H1 (cell line): ENCODE data around the gene CNGB1. TPM values are rescaled to one million over a fixed set of nuclear protein-coding genes. Genes with fewer than 3 reads are reported as not detected.

ENCODE experiments used
- CTCF ChIA-PET: fragments of 300-600 bp; sonication (Branson Sonifier 250); formaldehyde crosslinking; loops from one replicate; lab custom pipeline; 2021; ENCODE audit not compliant: partially characterized antibody; lab: Charles Lee
- POLR2A ChIA-PET: fragments of 300-600 bp; sonication (Branson Sonifier 250); formaldehyde crosslinking; loops from one replicate; lab custom pipeline; 2021; ENCODE audit warnings: inconsistent platforms; ENCODE audit not compliant: partially characterized antibody; lab: Charles Lee
- DNase-seq, 2 experiments: peaks; one replicate each; pipeline versions ENCODE4 v3.0.0 to v3.0.0-alpha.2; 2010 to 2022; ENCODE audit warnings: low spot score in 2 of 2, low read depth in 1 of 2, mixed read lengths in 1 of 2
- FAIRE-seq: peaks from 2 replicates; lab custom pipeline; 2011; peaks lifted over from hg19 to GRCh38; lab: Jason Lieb, UNC
- H2AFZ ChIP-seq: 2 replicates; pipeline ENCODE4 v1.8.1; 2012; ENCODE audit warnings: low read length, inconsistent platforms
- H2AK5ac ChIP-seq: 2 replicates; pipeline ENCODE4 v1.6.1; 2013; ENCODE audit warnings: low read depth, low read length
- H2BK120ac ChIP-seq: replicated peaks from 2 replicates; pipeline ENCODE3; 2013; ENCODE audit warnings: low read depth, low read length, inconsistent platforms
- H2BK12ac ChIP-seq: 2 replicates; pipeline ENCODE4 v1.6.1; 2013; ENCODE audit warnings: low read depth, low read length
- H2BK15ac ChIP-seq: 2 replicates; pipeline ENCODE4 v1.6.1; 2013; ENCODE audit warnings: low read length
- H2BK20ac ChIP-seq: 2 replicates; pipeline ENCODE4 v1.6.1; 2013; ENCODE audit warnings: low read length
- H2BK5ac ChIP-seq: 2 replicates; pipeline ENCODE4 v1.6.1; 2013; ENCODE audit warnings: low read depth, low read length
- H3K14ac ChIP-seq: 2 replicates; pipeline ENCODE4 v1.6.1; 2013; ENCODE audit warnings: inconsistent platforms; ENCODE audit not compliant: insufficient read length
- H3K18ac ChIP-seq: 2 replicates; pipeline ENCODE4 v1.6.1; 2013; ENCODE audit warnings: low read length; ENCODE audit errors: extremely low read depth
- H3K23ac ChIP-seq: 2 replicates; pipeline ENCODE4 v1.6.1; 2013; ENCODE audit warnings: inconsistent platforms; ENCODE audit not compliant: insufficient read length
- H3K23me2 ChIP-seq: 2 replicates; pipeline ENCODE4 v1.6.1; 2013; ENCODE audit warnings: low read depth, low read length
- H3K27ac ChIP-seq: 2 replicates; pipeline ENCODE4 v1.6.1; 2011; ENCODE audit warnings: low read depth, low read length, inconsistent platforms
- H3K27me3 ChIP-seq, 4 experiments: replicated peaks in 1 of 4; 1 replicate in 1 of 4; 2 replicates in 3 of 4; pipeline versions ENCODE4 v1.6.1 to v1.8.1; 2011 to 2013; ENCODE audit warnings: low read length in 3 of 4, mild to moderate bottlenecking in 3 of 4, inconsistent platforms in 2 of 4, mixed read lengths in 2 of 4, moderate library complexity in 1 of 4; ENCODE audit not compliant: control insufficient read depth in 3 of 4, insufficient read depth in 3 of 4; ENCODE audit errors: extremely low read depth in 1 of 4
- H3K36me3 ChIP-seq, 4 experiments: 2 replicates each; pipeline versions ENCODE4 v1.6.1 to v1.8.1; 2011 to 2013; ENCODE audit warnings: mild to moderate bottlenecking in 4 of 4, low read length in 3 of 4, moderate library complexity in 2 of 4, control low read depth in 1 of 4, inconsistent platforms in 1 of 4; ENCODE audit not compliant: insufficient read depth in 4 of 4, control insufficient read depth in 2 of 4
- H3K4ac ChIP-seq: replicated peaks from 2 replicates; pipeline ENCODE3; 2013; ENCODE audit warnings: low read length, low read depth, mixed read lengths, inconsistent platforms; ENCODE audit not compliant: insufficient read length
- H3K4me1 ChIP-seq, 4 experiments: replicated peaks in 1 of 4; 1 replicate in 1 of 4; 2 replicates in 3 of 4; pipeline versions ENCODE4 v1.6.1 to v1.8.1; 2011 to 2013; ENCODE audit warnings: low read length in 3 of 4, inconsistent platforms in 2 of 4, mixed read lengths in 1 of 4; ENCODE audit not compliant: insufficient read depth in 4 of 4, control insufficient read depth in 3 of 4
- H3K4me2 ChIP-seq, 2 experiments: 2 replicates each; pipeline versions ENCODE4 v1.6.1 to v1.8.1; 2011 to 2013; ENCODE audit warnings: low read depth in 2 of 2, low read length in 2 of 2, control low read depth in 1 of 2, inconsistent platforms in 1 of 2, mild to moderate bottlenecking in 1 of 2; ENCODE audit not compliant: insufficient read depth in 1 of 2
- H3K4me3 ChIP-seq, 4 experiments: fragments of 200-600, 300-600 bp in 1 of 4; sonication (generic), shearing (Covaris generic), sonication (Bioruptor Twin) in 1 of 4; 2 replicates each; pipeline versions ENCODE4 v1.5.1 to v1.8.1; 2011 to 2016; ENCODE audit warnings: low read length in 4 of 4, low read depth in 3 of 4, control low read depth in 2 of 4, inconsistent platforms in 2 of 4, mild to moderate bottlenecking in 2 of 4, mixed read lengths in 1 of 4, moderate library complexity in 1 of 4; ENCODE audit not compliant: insufficient read depth in 2 of 4; ENCODE audit errors: extremely low read depth in 1 of 4
- H3K56ac ChIP-seq: replicated peaks from 2 replicates; pipeline ENCODE3; 2013; ENCODE audit warnings: low read depth, mild to moderate bottlenecking, mixed read lengths, low read length, inconsistent platforms; ENCODE audit not compliant: insufficient read length
- H3K79me1 ChIP-seq: 2 replicates; pipeline ENCODE4 v1.6.1; 2013; ENCODE audit warnings: low read depth, low read length, control low read depth
- H3K79me2 ChIP-seq, 2 experiments: 2 replicates each; pipeline versions ENCODE4 v1.6.1 to v1.8.1; 2012 to 2013; ENCODE audit warnings: low read length in 2 of 2, mild to moderate bottlenecking in 2 of 2, inconsistent platforms in 1 of 2; ENCODE audit not compliant: insufficient read depth in 2 of 2, control insufficient read depth in 1 of 2
- H3K9ac ChIP-seq, 4 experiments: replicated peaks in 1 of 4; 1 replicate in 1 of 4; 2 replicates in 3 of 4; pipeline versions ENCODE4 v1.6.1 to v1.8.1; 2011 to 2013; ENCODE audit warnings: low read depth in 3 of 4, low read length in 3 of 4, control low read depth in 2 of 4, mild to moderate bottlenecking in 2 of 4, moderate library complexity in 2 of 4, inconsistent platforms in 1 of 4; ENCODE audit errors: extremely low read depth in 1 of 4
- H3K9me3 ChIP-seq, 2 experiments: 2 replicates each; pipeline versions ENCODE4 v1.6.1 to v1.8.1; 2012 to 2013; ENCODE audit warnings: mild to moderate bottlenecking in 2 of 2, moderate library complexity in 2 of 2, control low read depth in 1 of 2, inconsistent platforms in 1 of 2, low read depth in 1 of 2, low read length in 1 of 2, mixed read lengths in 1 of 2; ENCODE audit not compliant: insufficient read depth in 2 of 2
- H4K20me1 ChIP-seq, 2 experiments: replicated peaks in 1 of 2; 2 replicates each; pipeline versions ENCODE3 to v1.8.1; 2011 to 2013; ENCODE audit warnings: inconsistent platforms in 2 of 2, low read length in 2 of 2, mild to moderate bottlenecking in 1 of 2; ENCODE audit not compliant: insufficient read depth in 2 of 2, control insufficient read depth in 1 of 2
- H4K5ac ChIP-seq: 2 replicates; pipeline ENCODE4 v1.6.1; 2013; ENCODE audit warnings: low read length, low read depth, mixed read lengths, inconsistent platforms; ENCODE audit not compliant: insufficient read length
- H4K8ac ChIP-seq: 2 replicates; pipeline ENCODE4 v1.8.0; 2013; ENCODE audit warnings: mild to moderate bottlenecking, moderate library complexity, low read length, inconsistent platforms; ENCODE audit not compliant: insufficient read depth; ENCODE audit errors: extremely low read depth
- H4K91ac ChIP-seq: replicated peaks from 2 replicates; pipeline ENCODE3; 2013; ENCODE audit warnings: low read length, mixed read lengths, inconsistent platforms; ENCODE audit not compliant: insufficient read length
- EZH2 ChIP-seq: fragments of 200-600 bp; sonication (generic); IDR thresholded peaks from 2 replicates; pipeline ENCODE4 v1.7.1; 2012; ENCODE audit warnings: low read depth, mild to moderate bottlenecking, moderate library complexity, low read length, inconsistent platforms; ENCODE audit not compliant: severe bottlenecking
- HDAC2 ChIP-seq, 2 experiments: fragments of 300-600 bp in 1 of 2; sonication (generic) in 1 of 2; IDR thresholded peaks; 2 replicates each; pipeline ENCODE4 v1.6.1; 2011 to 2012; ENCODE audit warnings: low read depth in 2 of 2, low read length in 2 of 2, mild to moderate bottlenecking in 2 of 2, moderate library complexity in 2 of 2, borderline replicate concordance in 1 of 2, inconsistent platforms in 1 of 2
- HDAC6 ChIP-seq: IDR thresholded peaks from one replicate; pipeline ENCODE4 v1.7.1; 2012; ENCODE audit warnings: low read depth, mild to moderate bottlenecking, inconsistent platforms, low read length, moderate library complexity
- POLR2AphosphoS5 ChIP-seq: IDR thresholded peaks from 2 replicates; pipeline ENCODE4 v1.6.1; 2011; ENCODE audit warnings: low read depth, low read length
- POU5F1 ChIP-seq: IDR thresholded peaks from 2 replicates; pipeline ENCODE4 v1.6.1; 2011; ENCODE audit warnings: low read depth, mild to moderate bottlenecking, low read length, moderate library complexity
- RAD21 ChIP-seq, 2 experiments: IDR thresholded peaks in 1 of 2; conservative IDR thresholded peaks in 1 of 2; 2 replicates each; pipeline ENCODE4 v1.6.1; 2011; ENCODE audit warnings: low read depth in 2 of 2, low read length in 2 of 2, improper control_type of control experiment in 1 of 2, inconsistent platforms in 1 of 2, mild to moderate bottlenecking in 1 of 2, moderate library complexity in 1 of 2
- WGBS, 2 experiments: shearing (Covaris generic) in 1 of 2; methylation state at CpG; one replicate each; pipeline versions ENCODE4 v1.1.6 to v1.1.7; 2013 to 2015; ENCODE audit warnings: low lambda C conversion rate in 2 of 2, mixed read lengths in 2 of 2, inconsistent platforms in 1 of 2, low coverage in 1 of 2, missing lambda C conversion rate in 1 of 2; ENCODE audit not compliant: insufficient replicate concordance in 2 of 2, insufficient coverage in 1 of 2, insufficient read length in 1 of 2; ENCODE audit errors: extremely low coverage in 1 of 2, missing lambda C conversion rate in 1 of 2; 5-methylcytosine and 5-hydroxymethylcytosine counted together
- polyA plus RNA-seq, 7 experiments: library from polyadenylated mRNA; depleted of rRNA in 3 of 7; stranded (reverse) in 5 of 7; unstranded in 2 of 7; fragments of >200 nt in 5 of 7; fragments of 200-250 nt in 2 of 7; gene quantifications; 1 replicate in 5 of 7; 2 replicates in 1 of 7; 4 replicates in 1 of 7; pipeline versions ENCODE4 v1.2.1 to v1.2.3, GENCODE V29; 2011 to 2013; ENCODE audit warnings: missing spikeins in 2 of 7, mixed read lengths in 2 of 7
- total RNA-seq: library from RNA; stranded (reverse); fragmentation: NEBNext Ultra II Directional; extraction: Animal tissue kit (Norgen Biotek cat#: 25700); gene quantifications from 2 replicates; pipeline ENCODE4 v1.2.1, GENCODE V29; 2021

The CNGB1 gene
- total and polyA plus RNA-seq, 2 of the 8 experiments (the other 6 are each of a cell fraction or from before 2014, with no cell fraction given), result not detected

DNA sequence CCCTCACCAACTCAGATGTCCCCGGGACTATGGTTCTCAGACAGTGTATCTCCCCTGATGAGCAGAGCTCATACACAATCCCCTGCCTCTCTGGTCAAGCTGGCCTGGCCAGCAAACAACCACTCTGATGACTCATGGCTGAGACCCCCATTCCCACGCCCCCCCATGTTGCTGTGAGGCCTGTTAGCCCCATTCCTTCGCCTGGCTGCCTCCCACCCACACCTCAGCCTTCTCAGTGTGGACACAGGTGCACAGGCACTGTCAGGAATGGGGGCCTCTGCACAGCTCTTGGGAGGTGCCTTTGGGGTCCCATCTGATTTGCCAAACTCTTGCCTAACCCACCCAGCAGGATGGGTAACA is 80.2 kb downstream of the CNGB1 start:
- Histone ChIP-seq H3K14ac (no peak overlapping the region), H2BK12ac (no peak overlapping the region), H3K4me2 (no peak overlapping the region), H3K18ac (no peak overlapping the region), H2AFZ (no peak overlapping the region), H4K91ac (no peak overlapping the region), H3K56ac (no peak overlapping the region), H4K8ac (no peak overlapping the region), H3K23ac (no peak overlapping the region), H3K79me1 (no peaks in the 10 kb centered on the region), H3K9me3 (no peaks in the 10 kb centered on the region), H3K27me3 (peaks cover 0 to 2% (median 0%) of the 10 kb centered on the region in 4 experiments; a peak in 1 of 7 replicates), H4K20me1 (no peaks in the 10 kb centered on the region), H3K4me3 (no peak overlapping the region), H3K27ac (no peak overlapping the region), H4K5ac (no peak overlapping the region), H2BK15ac (no peak overlapping the region), H3K23me2 (no peaks in the 10 kb centered on the region), H3K79me2 (no peaks in the 10 kb centered on the region), H3K4ac (no peak overlapping the region), H2AK5ac (no peak overlapping the region), H3K36me3 (no peaks in the 10 kb centered on the region), H3K4me1 (peaks cover 0 to 5% (median under 1%) of the 10 kb centered on the region in 4 experiments; a peak in 2 of 7 replicates), H2BK120ac (no peak overlapping the region), H2BK5ac (no peak overlapping the region), H3K9ac (no peak overlapping the region), H2BK20ac (no peak overlapping the region)
- WGBS, 2 experiments, result 87% methylated on average over 3 of the region's 3 CpGs; no CpG with 5 or more reads in 1 of the 2 experiments
- ChIA-PET CTCF (interaction anchor here (0.8 to 5.9 kb wide), 10 partner anchors 10 to 226 kb away, joined by 3 to 55 read pairs (median 5); partner anchors contain the start of gene ZNF319), POLR2A (interaction anchor here (1.1 kb wide), 1 partner anchor 90 kb away, joined by 3 read pairs; no protein-coding TSS in a partner anchor)
- no peak for TF ChIP-seq HDAC2 (IDR thresholded peaks at IDR 0.05; ENCODE audit: borderline replicate concordance in 1 of 2, low read depth in 2 of 2, low read length in 2 of 2)
- no peak for TF ChIP-seq EZH2
- no peak for TF ChIP-seq RAD21 (IDR thresholded peaks at IDR 0.05 in 1 of 2, conservative IDR thresholded peaks at IDR 0.05 in 1 of 2; ENCODE audit: low read depth in 2 of 2, low read length in 2 of 2)
- TF ChIP-seq POLR2AphosphoS5, result no peak
- TF ChIP-seq POU5F1, result no peak
- TF ChIP-seq HDAC6, result no peak
- DNase-seq (no peak), FAIRE-seq (no peak)
